Adrenal gland (tissue), 12 donors: ENCODE measurements around the gene TPPP3. TPM values are rescaled to one million over a fixed set of nuclear protein-coding genes. Genes with fewer than 3 reads are reported as not detected.

Experiments used
- DNase-seq, 7 donors: peaks; one replicate each; pipeline ENCODE4 v3.0.0-alpha.2; 2019 to 2020
- H3K27ac ChIP-seq, 5 donors: fragments of 200-600 bp; sonication (generic) in 4 of 5; 1 replicate in 3 of 5; 2 replicates in 2 of 5; pipeline versions ENCODE4 v1.5.1 to v1.8.0; 2016 to 2020; ENCODE audit warnings: mild to moderate bottlenecking in 1 of 5
- H3K27me3 ChIP-seq: fragments of 200-600 bp; 2 replicates; pipeline ENCODE4 v1.8.0; 2021
- H3K36me3 ChIP-seq, 2 donors: fragments of 200-600 bp; replicated peaks in 1 of 2; 1 replicate in 1 of 2; 2 replicates in 1 of 2; pipeline versions ENCODE4 v1.5.1 to v1.8.0; 2018 to 2022
- H3K4me1 ChIP-seq, 2 donors: fragments of 200-600 bp; replicated peaks in 1 of 2; 1 replicate in 1 of 2; 2 replicates in 1 of 2; pipeline versions ENCODE4 v1.5.1 to v1.8.0; 2018 to 2021
- H3K4me3 ChIP-seq, 4 donors: fragments of 200-600 bp; sonication (generic) in 3 of 4; one replicate each; pipeline ENCODE4 v1.5.1; 2016 to 2018
- H3K9me3 ChIP-seq, 3 donors: fragments of 200-600 bp; sonication (generic) in 1 of 3; replicated peaks in 1 of 3; 1 replicate in 2 of 3; 2 replicates in 1 of 3; pipeline versions ENCODE4 v1.5.1 to v1.8.0; 2016 to 2021
- CTCF ChIP-seq, 6 experiments: fragments of 450-650 bp in 4 of 6; fragments of 200-600 bp in 2 of 6; sonication (generic) in 1 of 6; IDR thresholded peaks; 1 replicate in 5 of 6; 2 replicates in 1 of 6; pipeline versions ENCODE4 v1.5.1 to v1.8.0; 2016 to 2021; ENCODE audit warnings: antibody characterized with exemption in 6 of 6, mild to moderate bottlenecking in 2 of 6, moderate library complexity in 1 of 6
- POLR2A ChIP-seq, 2 donors: fragments of 450-650 bp; IDR thresholded peaks; one replicate each; pipeline ENCODE4 v1.6.1; 2017; ENCODE audit warnings: antibody characterized with exemption in 2 of 2, mild to moderate bottlenecking in 2 of 2, moderate library complexity in 1 of 2
- WGBS, 4 donors: extraction: QIAGEN DNeasy Blood & Tissue Kit in 2 of 4; methylation state at CpG; one replicate each; pipeline versions ENCODE4 v1.1.5 to v1.1.7; 2013 to 2017; 5-methylcytosine and 5-hydroxymethylcytosine counted together
- intact Hi-C, 2 donors: fragments of 100-400 bp; cut with DNase I; formaldehyde crosslinking; loops; one replicate each; pipeline versions ENCODE4 v1.14.1 to v1.15.0; 2022 to 2023
- polyA plus RNA-seq, 3 donors: library from polyadenylated mRNA; stranded (reverse); fragments of 200-250 nt in 2 of 3; fragments of 350-450 nt in 1 of 3; fragmentation: Illumina TruSeq in 1 of 3; extraction: RNeasy Lipid Tissue Mini Kit (QIAGEN cat#74804) in 1 of 3; gene quantifications; one replicate each; pipeline ENCODE4 v1.2.3, GENCODE V29; 2013 to 2014
- total RNA-seq, 9 donors: library from RNA; depleted of rRNA in 4 of 9; stranded (reverse); fragments of >200 nt in 4 of 9; fragments of 120-200 nt in 1 of 9; fragmentation: NEBNext Ultra II Directional in 1 of 9; extraction: Animal tissue kit (Norgen Biotek cat#: 25700) in 1 of 9; gene quantifications; one replicate each; pipeline versions ENCODE4 v1.1.0 to v1.2.4, GENCODE V29; 2013 to 2023
- donor health status: healthy with polysubstance abuse.
- donor health status: Bipolar disorder and iron deficiency.
- donor health status: DM: yes; HTN: yes; CAD: no.
- donor health status: DM: no; HTN: no; CAD: no.
- donor health status: DM: no; HTN: no; CAD: no.
- donor health status: DM: yes; HTN: yes; CAD: no.

The TPPP3 gene
- total and polyA plus RNA-seq, 12 donors: 1.1 to 22.7 (median 7.5) TPM; not detected in 1

- peak overlapping the region in 1 of 4 donors; percentile 62 for H3K4me3 ChIP-seq
- intact Hi-C loops: loop anchor here (2.0 kb wide), 2 partner anchors 37 to 39 kb away; no protein-coding TSS in a partner anchor
- H3K27ac ChIP-seq: no peak overlapping the region
- no peaks in the 10 kb centered on the region for H3K36me3 ChIP-seq
- TF ChIP-seq CTCF (IDR thresholded peaks at IDR 0.05) (no peak), POLR2A (IDR thresholded peaks at IDR 0.05) (no peak)
- peaks cover 12 to 26% of the 10 kb centered on the region in 2 donors for H3K4me1 ChIP-seq
- WGBS, 4 donors: 38 to 49% (median 42%) methylated on average over 9 to 13 of the region's 13 CpGs
- no peaks in the 10 kb centered on the region for H3K9me3 ChIP-seq
- no peak for DNase-seq
- peaks cover 3% of the 10 kb centered on the region for H3K27me3 ChIP-seq
Measured at GRCh38 chr16:67429799-67430503, 36.7 kb upstream of the TPPP3 start.

GRCh38 chr16:67429053-67429798, 35.9 kb upstream of the TPPP3 start:
- H3K27ac ChIP-seq: no peak overlapping the region
- TF ChIP-seq POLR2A (IDR thresholded peaks at IDR 0.05) (no peak), CTCF (IDR thresholded peaks at IDR 0.05) (no peak)
- DNase-seq: no peak
- no peak overlapping the region for H3K4me3 ChIP-seq
- 91 to 94% (median 93%) methylated on average over 3 of the region's 3 CpGs for WGBS, 4 donors
- peaks cover 12 to 26% of the 10 kb centered on the region in 2 donors for H3K4me1 ChIP-seq
- intact Hi-C loops: loop anchor here (2.0 kb wide), 2 partner anchors 38 to 40 kb away; no protein-coding TSS in a partner anchor
- H3K9me3 ChIP-seq: no peaks in the 10 kb centered on the region
- peaks cover 3% of the 10 kb centered on the region for H3K27me3 ChIP-seq
- H3K36me3 ChIP-seq: no peaks in the 10 kb centered on the region

GRCh38 chr16:67428146-67428731, 34.9 kb upstream of the TPPP3 start:
- H3K27ac ChIP-seq: no peak overlapping the region
- TF ChIP-seq POLR2A (IDR thresholded peaks at IDR 0.05): no peak
- TF ChIP-seq CTCF (IDR thresholded peaks at IDR 0.05): peak; percentile 77 to 94 (median 86)
- no peak overlapping the region for H3K4me3 ChIP-seq
- H3K4me1 ChIP-seq: peaks cover 12 to 26% of the 10 kb centered on the region in 2 donors
- no peaks in the 10 kb centered on the region for H3K9me3 ChIP-seq
- intact Hi-C loops: loop anchor here (2.0 kb wide), 2 partner anchors 39 to 41 kb away; no protein-coding TSS in a partner anchor
- 18 to 28% (median 20%) methylated on average over 10 to 11 of the region's 11 CpGs for WGBS, 4 donors
- DNase-seq: peak; percentile 63 to 87 (median 83)
- H3K36me3 ChIP-seq: no peaks in the 10 kb centered on the region
- H3K27me3 ChIP-seq: peaks cover 3% of the 10 kb centered on the region

- 65 to 78% (median 73%) methylated on average over 7 of the region's 7 CpGs for WGBS, 4 donors
- Histone ChIP-seq H3K27me3 (peaks cover 3% of the 10 kb centered on the region), H3K4me3 (no peak overlapping the region), H3K4me1 (peaks cover 5 to 20% of the 10 kb centered on the region in 2 donors), H3K36me3 (no peaks in the 10 kb centered on the region), H3K9me3 (no peaks in the 10 kb centered on the region), H3K27ac (no peak overlapping the region)
- no peak for DNase-seq
- intact Hi-C loops: no loop called here
- TF ChIP-seq POLR2A (IDR thresholded peaks at IDR 0.05) (no peak), CTCF (IDR thresholded peaks at IDR 0.05) (no peak)
Measured at GRCh38 chr16:67426950-67427349, 33.7 kb upstream of the TPPP3 start.
